ENCODE measurements around the gene CAPN5.
A peak's percentile ranks its signal among the peaks of the same experiment; 100 is the strongest.
"Not testable (repeated sequence)": the region's sequence is repeated elsewhere in the genome, so short reads cannot be mapped to it uniquely, and the experiment has no call there.

CAPN5 gene

DNA sequence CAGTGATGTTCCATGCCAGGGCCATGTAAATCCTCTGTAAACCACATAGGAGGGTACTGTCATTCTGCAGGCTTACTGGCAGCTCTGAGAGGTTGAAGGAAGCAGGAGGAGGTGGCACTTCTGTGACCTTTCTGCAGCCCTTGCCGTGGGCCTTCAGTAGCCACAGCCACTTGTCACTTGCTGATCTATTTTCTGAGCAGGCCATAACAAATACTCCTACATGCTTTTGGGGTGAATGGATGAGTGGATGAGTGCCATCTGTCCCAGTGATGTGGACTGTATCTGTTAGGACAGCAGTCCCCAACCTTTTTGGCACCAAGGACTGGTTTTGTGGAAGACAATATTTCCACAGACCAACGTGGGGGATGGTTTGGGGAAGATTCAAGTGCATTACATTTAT is 22.4 kb upstream of the CAPN5 start:
- no peak for DNase-seq

DNA sequence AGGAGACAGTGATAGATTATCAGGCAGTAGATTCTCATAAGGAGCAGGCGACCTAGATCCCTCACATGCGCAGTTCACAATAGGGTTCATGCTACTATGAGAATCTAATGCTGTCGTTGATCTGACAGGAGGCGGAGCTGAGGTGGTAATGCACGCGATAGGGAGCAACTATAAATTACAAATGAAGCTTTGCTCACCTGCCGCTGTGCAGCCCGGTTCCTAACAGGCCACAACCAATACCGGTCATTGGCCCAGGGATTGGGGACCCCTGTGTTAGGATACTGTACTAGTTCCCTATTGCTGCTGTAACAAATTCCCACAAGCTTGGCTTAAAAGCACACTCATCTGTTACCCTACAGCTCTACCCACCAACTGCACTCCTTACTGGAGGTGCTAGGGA is 21.9 kb upstream of the CAPN5 start:
- no peak for DNase-seq

DNA sequence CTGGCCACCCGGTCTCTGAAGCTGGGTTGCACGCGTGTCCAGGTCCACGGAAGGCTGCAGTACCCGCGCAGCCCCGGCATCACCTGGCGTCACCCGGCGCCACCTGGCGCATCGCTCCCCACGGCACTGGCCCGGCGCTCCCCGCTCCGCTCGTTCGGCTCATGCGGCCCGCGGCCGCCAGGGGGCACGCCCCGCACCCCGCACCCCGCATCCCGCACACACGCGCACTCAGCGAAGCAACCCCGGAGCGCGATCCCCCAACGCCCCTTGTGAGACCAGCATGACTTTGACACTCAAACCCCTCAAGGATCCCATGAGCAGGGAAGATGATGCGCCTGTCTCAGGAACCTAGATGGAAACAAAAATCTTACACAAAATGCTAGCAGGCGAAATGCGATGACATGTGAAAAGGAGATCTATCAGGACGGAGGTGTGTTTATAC is 20.7 kb upstream of the CAPN5 start:
- DNase-seq, result peak; percentile 64

DNA sequence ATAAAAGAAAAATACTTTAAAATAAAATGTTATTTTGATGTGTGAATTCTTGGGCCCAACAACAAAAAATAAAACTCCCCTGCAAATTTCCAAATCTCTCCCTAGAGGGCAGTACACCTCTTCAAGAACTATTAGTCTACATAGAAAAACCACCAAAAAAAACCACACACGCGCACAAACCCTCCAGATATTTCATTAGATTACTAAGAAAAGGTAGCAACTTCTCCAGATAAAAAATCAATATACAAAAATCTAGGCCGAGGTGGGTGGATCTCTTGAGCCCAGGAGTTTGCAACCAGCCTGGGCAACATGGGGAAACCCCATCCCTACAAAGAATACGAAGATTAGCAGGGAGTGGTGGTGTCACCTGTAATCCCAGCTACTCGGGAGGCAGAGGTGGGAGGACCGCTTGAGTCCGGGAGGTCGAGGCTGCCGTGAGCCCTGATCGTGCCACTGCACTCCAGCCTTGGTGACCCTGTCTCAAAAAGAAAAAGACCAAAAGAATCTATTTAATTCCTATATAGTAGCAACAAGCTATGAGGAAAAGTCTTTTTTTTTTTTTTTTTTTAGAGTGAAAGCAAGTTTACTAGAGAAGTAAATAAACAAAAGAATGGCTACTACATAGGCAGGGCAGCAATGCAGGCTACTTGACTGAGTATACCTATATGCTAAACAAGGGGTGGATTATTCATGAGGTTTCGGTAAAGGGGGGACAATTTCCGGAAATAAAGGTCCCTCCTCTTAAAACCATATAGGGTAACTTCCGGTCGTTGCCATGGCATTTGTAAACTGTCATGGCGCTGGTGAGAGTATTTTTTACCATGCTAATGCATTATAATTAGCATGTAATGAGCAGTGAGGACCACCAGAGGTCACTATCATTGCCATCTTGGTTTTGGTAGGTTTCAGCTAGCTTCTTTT is 19.5 kb upstream of the CAPN5 start:
- peak; percentile 97 for DNase-seq

DNA sequence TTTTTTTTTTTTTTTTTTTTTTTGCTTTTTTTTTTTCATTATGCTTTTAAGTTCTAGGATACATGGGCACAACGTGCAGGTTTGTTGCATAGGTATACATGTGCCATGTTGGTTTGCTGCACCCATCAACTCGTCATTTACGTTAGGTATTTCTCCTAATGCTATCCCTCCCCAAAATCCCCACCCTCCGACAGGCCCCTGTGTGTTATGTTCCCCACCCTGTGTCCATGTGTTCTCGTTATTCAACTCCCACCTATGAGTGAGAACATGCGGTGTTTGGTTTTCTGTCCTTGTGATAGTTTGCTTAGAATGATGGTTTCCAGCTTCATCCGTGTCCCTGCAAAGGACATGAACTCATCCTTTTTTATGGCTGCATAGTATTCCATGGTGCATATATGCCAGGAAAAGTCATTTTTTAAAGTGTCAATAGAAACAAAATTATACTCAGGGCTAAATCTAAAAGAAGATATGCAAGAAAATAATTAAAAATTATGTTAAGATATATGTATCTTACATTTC is 18.8 kb upstream of the CAPN5 start:
- not testable (repeated sequence) for DNase-seq

DNA sequence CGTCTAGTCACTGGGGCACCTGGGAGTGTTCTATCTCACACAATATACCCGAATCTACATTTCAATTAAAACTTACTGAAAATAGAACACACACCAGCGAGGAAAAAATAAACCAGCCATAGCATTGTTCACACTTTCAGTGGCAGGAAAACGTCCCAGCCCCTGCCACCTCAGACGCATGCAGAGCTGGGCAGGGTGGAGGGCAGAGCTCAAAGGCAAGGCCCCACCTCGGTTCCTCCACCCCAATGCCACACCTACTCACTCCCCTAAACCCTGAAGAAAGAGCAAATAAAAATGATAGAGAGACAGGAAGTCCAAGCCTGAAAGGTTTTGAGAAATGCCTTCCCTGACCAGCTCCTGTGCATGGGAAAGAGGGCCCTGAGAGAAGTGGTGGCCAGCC is 17.7 kb upstream of the CAPN5 start:
- DNase-seq, result no peak

DNA sequence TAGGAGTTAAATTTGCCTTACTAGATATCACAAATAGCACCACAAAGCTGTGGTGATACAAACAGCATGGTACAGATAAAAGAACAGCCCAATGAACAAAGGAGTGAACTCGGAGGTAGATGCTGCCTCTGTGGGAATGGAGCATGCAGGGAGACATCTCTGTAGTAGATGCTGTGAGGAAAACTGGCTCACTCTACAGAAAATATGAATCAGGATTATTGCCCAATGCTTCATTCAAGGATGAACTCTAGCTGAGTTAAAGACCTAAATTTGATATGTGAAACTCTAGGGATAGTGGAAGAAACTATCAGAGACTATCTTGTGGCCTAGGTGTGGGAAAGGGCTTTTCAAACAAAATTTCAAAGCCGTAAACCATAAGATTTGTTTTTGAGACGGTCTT is 15.3 kb upstream of the CAPN5 start:
- no peak for DNase-seq

DNA sequence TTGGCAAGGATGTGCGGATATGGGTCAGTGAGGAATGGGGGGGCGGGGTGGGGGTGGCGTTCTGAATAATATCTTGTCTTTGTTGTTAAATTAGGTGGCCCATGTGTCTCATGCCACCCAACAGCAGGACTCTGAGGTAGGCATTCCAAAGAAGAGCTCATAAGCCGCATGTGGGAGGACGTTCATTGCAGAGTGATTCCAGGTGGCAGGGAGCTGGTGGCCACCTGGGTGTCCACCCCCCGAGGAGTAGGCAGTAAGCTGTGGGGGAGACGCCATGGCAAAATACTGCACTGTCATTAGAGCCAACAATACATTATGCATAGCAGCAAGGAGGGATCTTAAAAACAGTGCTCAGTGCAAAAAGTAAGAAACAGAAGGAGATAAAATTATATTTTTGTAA is 14.3 kb upstream of the CAPN5 start:
- DNase-seq, result no peak

DNA sequence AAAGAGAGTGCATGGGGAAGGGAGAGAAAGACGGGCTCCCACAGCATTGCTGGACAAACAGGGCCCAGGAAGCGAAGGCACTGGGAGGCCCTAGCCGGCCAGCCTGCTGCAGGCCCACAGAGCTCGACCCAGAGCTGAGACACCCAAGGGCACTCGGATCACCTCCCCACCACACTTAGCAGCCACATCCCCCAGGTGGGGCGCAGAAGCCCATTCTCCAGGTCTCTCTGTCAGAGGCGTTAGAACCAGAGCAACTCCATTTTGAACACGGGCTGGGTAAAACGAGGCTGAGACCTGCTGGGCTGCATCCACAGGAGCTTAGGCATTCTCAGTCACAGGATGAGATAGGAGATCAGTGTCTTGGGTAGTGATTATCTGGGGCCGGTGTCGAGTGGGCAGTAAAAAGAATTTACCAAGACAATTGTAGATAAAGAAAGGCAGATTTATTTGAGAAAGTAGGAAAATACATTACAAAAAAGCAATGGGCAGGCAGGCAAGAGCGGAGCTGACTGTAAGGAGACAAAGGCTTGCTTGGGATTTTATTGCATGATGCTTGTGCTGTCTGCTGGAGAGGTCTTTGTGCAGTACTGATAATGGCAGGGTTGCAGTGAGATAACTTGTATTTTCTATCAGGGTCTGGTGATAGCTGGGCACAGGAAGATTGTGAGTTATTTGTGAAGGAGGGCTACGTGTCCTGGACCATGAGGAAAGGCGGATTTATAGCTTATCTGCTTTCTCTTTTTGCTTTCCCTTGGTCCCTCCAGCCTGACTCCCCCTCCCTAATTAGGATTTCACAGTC is 13.4 kb upstream of the CAPN5 start:
- no peak for DNase-seq

DNA sequence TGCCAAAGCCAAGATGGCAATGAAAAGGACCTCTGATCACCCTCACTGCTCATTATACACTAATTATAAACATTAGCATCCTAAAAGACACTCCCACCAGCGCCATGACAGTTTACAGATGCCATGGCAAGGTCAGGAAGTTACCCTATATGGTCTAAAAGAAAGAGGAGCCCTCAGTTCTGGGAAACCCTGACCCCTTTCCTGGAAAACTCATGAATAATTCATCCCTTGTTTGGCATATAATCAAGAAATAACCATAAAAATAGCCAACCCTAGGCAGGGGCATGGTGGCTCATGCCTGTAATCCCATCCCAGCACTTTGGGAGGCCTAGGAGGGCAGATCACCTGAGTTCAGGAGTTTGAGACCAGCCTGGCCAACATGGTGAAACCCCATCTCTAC is 12.7 kb upstream of the CAPN5 start:
- no peak for DNase-seq

DNA sequence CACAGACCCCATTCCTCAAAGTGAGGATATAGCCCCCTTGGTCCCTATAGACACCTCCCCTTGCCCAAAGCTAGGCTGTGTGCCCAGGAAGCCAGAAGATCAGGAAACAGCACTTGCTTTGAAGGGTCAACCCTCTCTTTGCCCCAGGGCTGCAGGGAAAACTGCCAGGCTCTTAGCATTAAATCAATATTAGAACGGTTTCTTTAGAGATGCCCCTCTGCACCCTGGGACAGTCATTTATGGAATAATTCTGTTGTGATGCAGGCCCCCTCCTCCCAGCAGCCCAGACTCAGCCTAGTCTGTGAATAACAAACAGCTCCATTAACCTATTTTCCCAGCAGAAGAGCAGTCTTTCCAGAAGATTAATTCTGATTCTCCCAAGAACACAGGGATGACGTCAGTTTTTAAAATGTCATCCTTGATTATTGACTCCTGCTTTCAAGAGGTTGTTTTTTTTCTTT is 11.6 kb upstream of the CAPN5 start:
- DNase-seq, result no peak

DNA sequence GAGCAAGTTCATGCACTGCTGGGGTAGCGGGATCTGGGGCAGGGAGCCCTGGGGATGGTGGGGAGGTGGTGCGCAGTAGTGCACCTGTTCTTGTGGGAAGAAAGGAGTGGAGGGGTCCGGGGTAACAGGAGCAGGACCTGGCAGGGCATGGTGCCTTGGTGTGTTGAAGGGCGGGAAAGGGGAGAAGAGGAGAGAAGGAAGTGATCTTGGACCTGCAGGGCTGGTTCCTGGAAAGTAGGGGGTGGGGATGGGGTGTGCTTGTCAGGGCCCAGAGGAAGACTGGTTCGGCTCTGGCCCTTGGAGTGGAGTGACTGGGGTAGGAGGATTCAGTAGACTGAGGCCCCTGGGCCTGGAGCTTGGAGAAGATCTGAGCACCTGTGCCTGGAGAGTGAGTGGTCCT is 10.9 kb upstream of the CAPN5 start:
- no peak for DNase-seq

DNA sequence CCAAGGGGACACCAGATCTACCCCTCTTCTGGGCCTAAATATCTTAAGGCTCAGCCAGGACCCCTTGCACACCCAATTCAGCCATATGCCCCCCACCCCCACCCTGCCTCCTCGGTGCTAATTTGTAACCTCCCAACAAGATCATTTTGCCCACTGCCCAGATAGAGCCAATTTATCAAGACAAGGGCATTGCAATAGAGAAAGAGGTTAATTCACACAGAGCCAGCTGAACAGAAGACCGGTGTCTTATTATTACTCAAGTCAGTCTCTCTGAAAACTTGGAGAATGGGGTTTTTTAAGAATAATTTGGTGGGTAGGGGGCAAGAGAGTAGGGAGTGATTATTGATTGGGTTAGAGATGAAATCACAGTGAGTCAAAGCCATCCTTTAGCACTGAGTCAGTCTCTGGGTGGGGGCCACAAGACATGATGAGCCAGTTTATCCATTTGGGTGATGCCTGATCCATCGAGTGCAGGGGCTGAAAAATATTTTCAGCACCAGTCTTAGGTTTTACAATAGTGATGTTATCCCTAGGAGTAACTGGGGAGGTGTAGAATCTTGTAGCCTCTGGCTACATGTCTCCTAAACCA is 9.9 kb upstream of the CAPN5 start:
- DNase-seq, result no peak

DNA sequence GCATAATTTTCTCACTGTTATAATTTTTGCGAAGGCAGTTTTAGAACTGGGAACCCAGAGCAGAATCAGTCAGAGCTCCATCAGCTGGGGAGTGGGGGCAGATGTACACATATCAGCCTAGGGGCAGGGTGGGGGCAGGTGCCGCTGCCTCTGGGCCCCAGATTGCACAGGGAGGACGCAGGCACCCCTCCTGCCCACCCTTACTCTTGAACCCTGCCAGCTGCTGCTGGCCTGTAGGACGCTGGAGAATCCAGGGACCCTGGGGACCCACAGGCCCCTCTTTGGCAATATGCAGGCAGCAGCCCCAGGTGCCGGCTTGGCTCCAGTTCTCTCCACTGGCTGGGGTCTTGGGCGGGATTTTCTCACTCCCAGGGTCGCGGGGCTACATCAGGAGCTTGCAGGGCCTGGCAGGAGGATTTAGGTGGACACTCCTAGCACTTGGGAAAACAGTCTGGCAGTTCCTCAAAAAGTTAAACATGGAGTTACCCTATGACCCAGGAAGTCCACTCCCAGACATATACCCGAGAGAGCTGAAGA is 8.8 kb upstream of the CAPN5 start:
- DNase-seq, result no peak

DNA sequence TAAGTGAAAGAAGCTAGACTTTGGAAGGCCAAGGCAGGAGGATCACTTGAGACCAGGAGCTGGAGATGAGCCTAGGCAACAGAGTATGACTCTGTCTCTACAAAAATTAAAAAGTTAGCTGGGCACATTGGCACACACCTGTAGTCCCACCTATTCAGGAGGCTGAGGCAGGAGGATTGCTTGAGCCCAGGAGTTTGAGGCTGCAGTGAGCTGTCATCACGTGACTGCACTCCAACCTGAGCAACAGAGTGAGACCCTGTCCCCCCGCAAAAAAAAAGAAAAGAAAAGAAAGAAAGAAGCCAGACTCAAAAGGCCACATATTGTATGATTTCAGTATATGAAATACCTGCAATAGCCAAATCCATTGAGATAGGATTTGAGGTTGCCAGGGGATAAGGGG is 7.9 kb upstream of the CAPN5 start:
- no peak for DNase-seq

DNA sequence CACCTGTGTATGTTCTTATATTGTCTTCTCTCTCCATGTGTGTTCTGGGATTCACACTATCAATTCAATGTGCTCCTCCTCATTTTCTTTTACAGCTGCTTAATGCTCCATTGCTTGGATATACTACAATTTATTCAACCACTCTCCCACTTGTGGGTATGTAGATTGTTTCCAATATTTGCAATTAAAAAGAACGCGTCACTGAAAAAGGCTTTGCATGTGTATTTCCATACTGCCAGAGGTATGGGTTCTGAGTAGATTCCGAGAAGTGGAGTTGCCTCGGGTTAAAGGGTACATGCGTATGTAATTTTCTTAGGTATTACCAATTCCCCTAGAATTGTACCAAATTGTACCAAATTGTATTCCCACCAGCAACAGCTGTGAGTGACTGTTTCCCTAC is 7.0 kb upstream of the CAPN5 start:
- DNase-seq, result no peak

DNA sequence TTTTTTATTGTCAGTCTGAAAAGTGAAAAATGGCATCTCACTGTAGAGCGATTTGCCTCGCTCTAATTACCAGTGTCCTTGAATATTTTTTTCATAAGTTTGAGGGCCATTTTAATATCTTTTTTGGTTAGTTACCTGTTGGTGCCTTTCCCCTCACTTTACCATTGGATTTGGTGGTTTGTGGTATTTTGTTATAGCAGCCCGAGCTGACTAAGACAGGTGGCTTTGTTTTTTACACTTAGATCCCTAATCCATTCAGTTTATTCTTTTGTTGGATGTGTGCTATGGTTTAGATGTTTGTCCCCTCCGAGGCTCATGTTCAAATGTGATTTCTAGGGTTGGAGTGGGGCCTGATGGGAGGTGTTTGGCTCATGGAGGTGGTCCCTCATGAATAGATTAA is 6.5 kb upstream of the CAPN5 start:
- DNase-seq, result no peak

DNA sequence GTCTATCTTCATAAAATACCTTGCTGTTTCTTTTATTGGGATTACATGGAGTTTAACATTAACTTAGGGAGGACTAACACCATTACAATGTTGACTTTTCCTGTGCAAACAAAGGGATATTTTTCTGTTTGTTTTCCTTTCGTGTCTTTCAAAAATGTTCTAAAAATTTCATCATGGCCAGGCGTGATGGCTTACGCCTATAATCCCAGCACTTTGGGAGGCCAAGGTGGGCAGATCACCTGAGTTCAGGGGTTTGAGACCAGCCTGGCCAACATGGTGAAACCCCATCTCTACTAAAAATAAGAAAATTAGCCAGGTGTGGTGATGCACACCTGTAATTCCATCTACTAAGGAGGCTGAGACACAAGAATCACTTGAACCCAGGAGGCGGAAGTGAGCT is 5.5 kb upstream of the CAPN5 start:
- DNase-seq, result not testable (repeated sequence)

DNA sequence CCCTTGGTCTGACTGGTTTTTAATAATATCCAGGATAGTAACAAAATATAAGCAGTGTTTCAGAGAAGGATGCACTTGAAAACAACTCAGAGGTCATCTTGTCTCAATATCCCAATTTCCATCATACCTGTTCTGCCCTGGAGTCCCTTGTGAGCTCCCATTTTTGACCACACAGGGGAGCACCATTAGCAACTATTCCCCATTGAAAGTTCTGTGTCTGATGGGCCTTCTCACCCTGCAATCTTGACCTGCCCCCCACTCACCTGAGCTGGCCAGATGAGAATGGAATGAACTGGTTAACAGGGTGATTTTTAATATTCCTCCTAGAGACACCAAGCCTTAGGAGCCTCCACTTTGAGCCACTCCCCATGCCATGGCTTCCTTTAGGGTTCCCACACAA is 3.8 kb upstream of the CAPN5 start:
- DNase-seq, result no peak

DNA sequence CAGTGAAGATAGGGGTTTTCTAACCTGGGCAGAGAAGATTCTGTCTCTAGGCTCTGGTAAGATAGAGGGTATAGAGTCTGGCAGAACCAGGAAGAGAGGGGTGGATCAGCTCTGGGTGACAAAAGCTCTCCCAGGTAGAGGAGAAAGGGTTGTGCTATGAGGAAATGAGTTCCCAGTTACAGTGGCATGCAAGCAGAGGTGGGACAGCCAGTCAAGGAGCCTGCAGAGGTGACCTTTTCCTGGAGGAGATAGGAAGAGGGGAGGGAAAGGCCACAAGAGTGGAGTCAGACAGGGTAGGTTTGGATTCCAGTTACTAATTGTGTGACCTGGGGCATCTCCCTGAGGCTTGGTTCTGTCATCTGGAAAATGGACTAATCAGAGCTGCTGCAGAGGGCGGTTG is 3.4 kb upstream of the CAPN5 start:
- DNase-seq, result no peak

DNA sequence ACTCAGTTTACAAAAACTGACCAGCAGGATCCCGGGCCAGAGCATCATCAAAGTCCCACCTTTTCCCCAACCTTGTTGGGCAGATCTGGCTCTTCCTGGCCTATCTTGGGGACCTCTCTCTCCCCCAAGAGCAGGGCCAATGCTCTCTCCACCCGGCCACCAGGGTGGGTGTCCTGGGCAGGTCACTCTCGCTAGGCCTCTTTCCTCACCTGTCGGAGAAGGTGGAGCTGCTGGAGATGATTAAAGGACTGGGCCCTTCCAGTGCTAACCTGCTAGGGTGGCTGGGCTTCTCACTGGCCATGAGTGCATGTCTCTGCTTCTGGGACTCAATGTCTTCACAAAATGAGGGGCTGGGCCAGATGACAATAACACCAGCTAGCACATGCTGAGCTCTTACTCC is 2.9 kb upstream of the CAPN5 start:
- no peak for DNase-seq

DNA sequence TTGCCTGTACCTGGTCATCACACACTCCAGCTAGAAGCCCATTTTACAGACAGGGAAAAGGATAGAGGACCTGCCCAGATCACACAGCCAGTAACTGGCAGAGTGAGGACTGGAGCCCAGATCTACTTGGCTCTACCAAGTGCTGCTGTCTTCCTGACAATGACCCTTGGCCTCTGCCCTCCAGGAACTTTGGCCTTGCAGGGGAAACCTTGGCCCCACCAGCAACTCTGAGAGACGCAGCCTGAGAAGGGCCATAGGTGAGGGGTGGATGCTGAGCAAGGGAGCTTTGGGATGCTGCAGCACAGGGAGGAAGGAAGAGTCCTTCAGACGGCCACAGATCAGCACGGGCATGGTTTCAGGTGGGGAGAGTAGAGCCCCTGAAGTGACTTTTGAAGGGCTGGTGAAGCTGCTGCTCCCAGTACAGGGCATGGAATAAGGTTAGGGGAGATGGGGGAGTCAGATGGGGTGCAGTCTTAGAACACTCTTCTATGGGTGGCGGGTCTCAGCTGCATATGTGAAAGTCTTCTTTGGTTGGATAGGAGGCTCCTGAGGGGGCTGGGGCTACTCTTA is 2.0 kb upstream of the CAPN5 start:
- DNase-seq, result no peak

DNA sequence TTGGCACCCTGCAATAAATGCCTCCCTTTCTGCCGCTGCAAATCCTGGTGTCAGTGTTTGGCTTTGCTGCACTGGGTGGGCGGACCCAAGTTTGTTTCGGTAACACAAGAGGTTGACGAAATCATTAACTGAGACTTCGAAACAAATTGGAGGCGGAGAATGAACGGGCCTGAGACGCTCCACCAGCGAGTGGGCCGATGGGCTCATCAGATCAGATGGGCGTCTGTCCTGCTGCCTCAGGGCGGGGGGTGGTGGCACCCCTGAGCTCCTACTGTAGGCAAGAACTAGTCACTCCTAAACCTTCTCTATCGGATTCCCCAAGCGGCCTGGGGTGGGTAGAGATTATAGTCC is 918 bp upstream of the CAPN5 start:
- DNase-seq, result no peak

All from CD4-positive, alpha-beta T cell treated with Interleukin-10 for 1 hour (primary cell).